Anterior cingulate cortex (tissue), 58 donors: ENCODE results near the gene ADORA2B.
A peak's percentile ranks its signal among the peaks of the same experiment; 100 is the strongest.
"Not testable (repeated sequence)": the region's sequence is repeated elsewhere in the genome, so short reads cannot be mapped to it uniquely, and the experiment has no call there.

Experiments used
- DNase-seq, 58 donors: peaks; one replicate each; lab custom pipeline; 2025; lab: John Stamatoyannopoulos, UW

The ADORA2B gene

GRCh38 chr17:15944759-15945526 is at the start of gene ADORA2B:
TSS of gene ADORA2B (plus strand) at chr17:15945130. CDS start at chr17:15945249, 119 bp downstream.
- DNase-seq = peak in 33 of 58 donors; percentile 8 to 74 (median 45)

GRCh38 chr17:15896277-15896676 is 48.7 kb upstream of the ADORA2B start:
- DNase-seq = no peak

- DNase-seq = no peak
Measured at GRCh38 chr17:15896834-15897233, 48.1 kb upstream of the ADORA2B start.

- DNase-seq = not testable (repeated sequence)
Measured at GRCh38 chr17:15899596-15899995, 45.3 kb upstream of the ADORA2B start.

GRCh38 chr17:15900871-15901270 is 44.1 kb upstream of the ADORA2B start:
- DNase-seq = no peak

GRCh38 chr17:15905236-15905635 is 39.7 kb upstream of the ADORA2B start:
- DNase-seq = not testable (repeated sequence)

DNA sequence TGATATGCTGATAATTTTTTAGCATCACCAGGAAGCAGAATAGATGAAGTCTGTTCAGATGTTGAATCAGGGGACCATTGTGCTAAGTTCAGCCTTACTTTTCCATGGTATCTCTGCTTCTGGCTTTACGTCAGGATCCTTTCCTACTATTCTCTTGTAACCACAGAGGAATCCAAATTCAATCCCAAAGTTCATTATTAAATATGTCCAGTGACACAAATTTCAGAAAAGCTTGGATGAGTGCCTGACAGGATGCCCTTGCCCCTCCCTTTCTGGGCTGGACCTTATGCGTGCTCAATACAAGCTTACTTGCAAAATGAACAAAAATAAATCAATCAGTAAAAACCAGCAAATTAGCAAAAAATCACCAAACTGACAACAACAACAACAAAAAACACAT is 37.6 kb upstream of the ADORA2B start:
- no peak for DNase-seq

DNA sequence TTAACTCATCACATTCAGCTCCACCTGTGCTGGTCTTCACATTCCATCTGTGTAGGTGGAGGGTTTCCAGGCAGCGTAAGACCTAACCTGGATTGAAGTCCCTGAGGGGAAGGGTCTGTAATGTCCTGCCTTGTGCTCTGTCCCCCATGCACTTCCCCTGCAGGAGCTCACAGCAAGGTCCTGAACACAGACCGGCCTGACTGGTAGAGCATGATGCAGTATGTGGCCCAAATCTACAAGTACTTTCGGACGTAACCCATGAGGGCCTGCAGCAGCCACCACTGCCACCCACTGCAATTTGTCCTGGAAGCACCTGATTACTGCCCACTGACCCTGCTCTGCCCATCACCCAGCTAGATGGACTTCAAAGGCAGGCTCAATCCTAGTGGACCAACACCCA is 36.6 kb upstream of the ADORA2B start:
- no peak for DNase-seq

GRCh38 chr17:15909481-15909991 is 35.4 kb upstream of the ADORA2B start:
- no peak for DNase-seq

DNA sequence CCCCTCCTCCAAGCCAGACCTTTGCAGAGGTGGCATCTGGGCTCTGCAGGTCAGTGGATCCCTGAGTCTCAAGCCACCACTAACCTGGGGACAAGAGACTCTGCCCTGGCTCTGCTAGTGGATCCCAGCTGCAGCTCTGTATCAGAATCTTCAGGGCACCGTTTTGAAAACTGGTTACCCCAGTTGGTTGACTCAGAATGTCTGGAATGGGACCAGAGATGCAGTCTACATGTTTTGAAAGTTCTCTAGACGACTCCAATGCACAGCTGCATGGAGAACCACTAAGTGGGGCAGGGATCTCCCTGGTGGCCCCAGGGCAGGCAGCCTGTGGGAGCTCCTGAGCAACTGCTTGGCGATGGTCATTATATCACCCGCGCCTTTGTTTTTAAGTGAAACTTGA is 34.1 kb upstream of the ADORA2B start:
- DNase-seq = no peak

DNA sequence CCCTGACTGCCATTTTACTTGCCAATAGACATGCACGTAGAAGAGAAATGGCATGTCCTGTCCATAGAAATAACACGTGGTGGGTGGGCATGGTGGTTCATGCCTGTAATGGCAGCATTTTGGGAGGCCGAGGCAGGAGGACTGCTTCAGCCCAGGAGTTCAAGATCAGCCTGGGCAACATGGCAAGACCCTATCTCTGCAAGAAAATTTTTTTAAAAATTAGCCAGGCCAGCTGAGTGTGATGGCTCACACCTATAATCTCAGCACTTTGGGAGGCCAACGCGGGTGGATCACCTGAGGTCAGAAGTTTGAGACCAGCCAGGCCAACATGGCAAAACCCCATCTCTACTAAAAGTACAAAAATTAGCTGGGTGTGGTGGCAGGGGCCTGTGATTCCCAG is 33.2 kb upstream of the ADORA2B start:
- not testable (repeated sequence) for DNase-seq

- no peak for DNase-seq
Measured at GRCh38 chr17:15912416-15912955, 32.4 kb upstream of the ADORA2B start.

DNA sequence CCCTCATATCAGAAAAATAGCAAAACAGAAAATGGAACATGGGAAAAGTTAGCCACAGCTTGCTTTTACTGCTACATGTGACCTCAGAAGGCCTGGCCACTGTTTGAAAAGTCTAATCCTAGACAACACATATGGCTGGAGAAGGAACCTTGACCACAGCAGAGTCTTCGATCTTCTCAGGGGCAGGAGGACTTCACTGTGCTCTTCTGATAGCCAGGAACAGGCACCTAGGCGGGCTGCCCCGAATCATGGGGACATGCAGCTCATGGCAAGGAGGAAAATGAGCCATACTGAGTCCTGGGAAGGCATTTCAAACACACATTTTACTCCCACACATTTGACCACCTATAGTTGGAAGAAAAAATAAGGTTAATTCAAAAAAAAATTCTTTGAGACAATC is 31.1 kb upstream of the ADORA2B start:
- no peak for DNase-seq

- no peak for DNase-seq
Measured at GRCh38 chr17:15914400-15915170, 30.3 kb upstream of the ADORA2B start.

GRCh38 chr17:15915961-15916360 is 29.0 kb upstream of the ADORA2B start:
- DNase-seq = no peak

DNA sequence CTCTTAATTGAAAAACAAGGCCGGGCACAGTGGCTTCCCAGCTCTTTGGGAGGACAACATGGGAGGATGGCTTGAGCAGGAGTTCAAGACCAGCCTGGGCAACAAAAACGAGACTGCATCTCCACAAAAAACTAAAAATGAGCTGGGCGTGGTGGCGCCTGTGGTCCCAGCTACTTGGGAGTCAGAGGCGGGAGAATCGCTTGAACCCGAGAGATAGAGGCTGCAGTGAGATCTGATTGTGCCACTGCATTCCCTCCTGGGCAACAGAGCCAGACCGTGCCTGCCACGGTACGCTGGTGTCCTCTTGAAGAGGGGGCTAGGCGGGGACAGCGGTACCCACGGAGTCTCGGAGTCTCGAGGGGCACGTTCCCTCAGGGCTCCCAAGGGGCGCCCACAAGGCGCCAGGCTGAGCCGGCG is 27.9 kb upstream of the ADORA2B start:
- DNase-seq = no peak

- DNase-seq = no peak
Measured at GRCh38 chr17:15917438-15918027, 27.4 kb upstream of the ADORA2B start.

DNA sequence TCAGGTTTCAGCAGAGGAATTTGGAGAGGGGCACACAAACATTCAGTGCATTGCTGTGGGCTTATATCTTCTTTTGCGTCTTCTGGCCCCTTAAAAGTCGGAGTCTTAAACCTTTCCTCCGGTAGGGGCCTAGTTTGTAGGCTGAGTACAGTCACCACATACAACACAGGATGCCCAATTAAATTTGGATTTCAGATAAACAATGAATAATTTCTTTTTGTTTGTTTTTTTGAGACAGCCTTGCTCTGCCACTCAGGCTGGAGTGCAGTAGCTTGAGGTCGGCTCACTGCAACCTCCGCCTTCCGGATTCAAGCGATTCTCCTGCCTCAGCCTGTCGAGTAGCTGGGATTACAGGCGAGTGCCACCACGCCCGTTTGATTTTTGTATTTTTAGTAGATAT is 26.7 kb upstream of the ADORA2B start:
- no peak for DNase-seq

DNA sequence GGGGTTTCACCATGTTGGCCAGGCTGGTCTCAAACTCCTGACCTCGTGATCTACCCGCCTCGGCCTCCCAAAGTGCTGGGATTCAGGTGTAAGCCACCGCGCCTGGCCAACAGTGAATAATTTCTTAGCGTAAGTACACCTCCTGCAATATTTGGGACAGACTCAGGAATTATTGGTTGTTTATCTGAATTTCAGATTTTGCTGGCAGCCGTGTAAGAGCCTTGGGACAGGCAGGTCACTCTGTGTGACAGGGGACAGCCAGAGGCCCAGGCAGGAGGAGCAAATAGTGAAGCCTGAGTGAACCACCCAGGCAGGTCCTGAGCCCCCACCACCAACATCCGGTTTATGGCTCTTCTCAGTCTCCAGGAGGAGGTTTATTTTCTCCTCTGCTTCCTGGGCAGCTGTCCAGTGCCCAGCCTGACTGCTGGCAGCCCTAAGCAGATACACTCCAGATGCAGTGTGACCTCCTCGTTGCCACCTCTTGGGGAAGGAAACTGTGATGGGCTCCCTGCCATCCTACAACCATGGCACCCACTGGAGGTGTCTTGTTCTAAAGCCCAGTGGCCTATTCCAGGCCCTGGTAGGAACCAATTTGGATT is 26.2 kb upstream of the ADORA2B start:
- no peak for DNase-seq

DNA sequence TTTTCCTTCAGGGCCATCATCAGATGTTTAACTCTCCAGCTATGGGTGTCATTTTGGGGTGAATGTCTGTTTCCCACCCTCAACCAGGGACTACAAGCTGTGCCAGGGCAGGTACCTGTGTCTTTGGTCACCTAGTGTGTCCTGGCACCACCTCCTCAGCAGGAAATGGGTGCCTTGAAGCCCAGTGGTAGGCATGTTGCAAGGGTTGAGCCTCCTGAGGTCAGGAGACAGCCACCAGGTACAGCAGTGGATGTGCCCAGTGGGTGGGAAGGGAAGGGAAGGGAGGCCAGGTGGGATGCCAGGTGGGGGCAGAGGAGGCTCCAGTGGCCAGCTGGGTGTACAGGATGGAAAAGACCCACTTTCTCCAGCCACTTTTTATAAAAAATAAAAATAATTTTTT is 25.5 kb upstream of the ADORA2B start:
- no peak for DNase-seq
